ENCODE data around the gene RASA3.

GRCh38 chr13:114037674-114038073, 94.7 kb downstream of the RASA3 start:
- TF ChIP-seq, protein P1, sequence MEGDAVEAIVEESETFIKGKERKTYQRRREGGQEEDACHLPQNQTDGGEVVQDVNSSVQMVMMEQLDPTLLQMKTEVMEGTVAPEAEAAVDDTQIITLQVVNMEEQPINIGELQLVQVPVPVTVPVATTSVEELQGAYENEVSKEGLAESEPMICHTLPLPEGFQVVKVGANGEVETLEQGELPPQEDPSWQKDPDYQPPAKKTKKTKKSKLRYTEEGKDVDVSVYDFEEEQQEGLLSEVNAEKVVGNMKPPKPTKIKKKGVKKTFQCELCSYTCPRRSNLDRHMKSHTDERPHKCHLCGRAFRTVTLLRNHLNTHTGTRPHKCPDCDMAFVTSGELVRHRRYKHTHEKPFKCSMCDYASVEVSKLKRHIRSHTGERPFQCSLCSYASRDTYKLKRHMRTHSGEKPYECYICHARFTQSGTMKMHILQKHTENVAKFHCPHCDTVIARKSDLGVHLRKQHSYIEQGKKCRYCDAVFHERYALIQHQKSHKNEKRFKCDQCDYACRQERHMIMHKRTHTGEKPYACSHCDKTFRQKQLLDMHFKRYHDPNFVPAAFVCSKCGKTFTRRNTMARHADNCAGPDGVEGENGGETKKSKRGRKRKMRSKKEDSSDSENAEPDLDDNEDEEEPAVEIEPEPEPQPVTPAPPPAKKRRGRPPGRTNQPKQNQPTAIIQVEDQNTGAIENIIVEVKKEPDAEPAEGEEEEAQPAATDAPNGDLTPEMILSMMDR (conservative IDR thresholded peaks at IDR 0.05 in 1 of 2, IDR thresholded peaks at IDR 0.05 in 1 of 2; ENCODE audit: extremely low read depth in 1 of 2, insufficient read depth in 1 of 2, low read depth in 1 of 2, low read length in 2 of 2) = no peak
- no peak for TF ChIP-seq EZH2 (IDR thresholded peaks at IDR 0.05; ENCODE audit: borderline replicate concordance, low read length)
